ENCODE data around the gene CALM3. TPM values are rescaled to one million over a fixed set of nuclear protein-coding genes. Genes with fewer than 3 reads are reported as not detected.
A peak's percentile ranks its signal among the peaks of the same experiment; 100 is the strongest.

The CALM3 gene
- total and polyA plus RNA-seq, 2 experiments from 2014 or later, result 148 to 215 TPM

DNA sequence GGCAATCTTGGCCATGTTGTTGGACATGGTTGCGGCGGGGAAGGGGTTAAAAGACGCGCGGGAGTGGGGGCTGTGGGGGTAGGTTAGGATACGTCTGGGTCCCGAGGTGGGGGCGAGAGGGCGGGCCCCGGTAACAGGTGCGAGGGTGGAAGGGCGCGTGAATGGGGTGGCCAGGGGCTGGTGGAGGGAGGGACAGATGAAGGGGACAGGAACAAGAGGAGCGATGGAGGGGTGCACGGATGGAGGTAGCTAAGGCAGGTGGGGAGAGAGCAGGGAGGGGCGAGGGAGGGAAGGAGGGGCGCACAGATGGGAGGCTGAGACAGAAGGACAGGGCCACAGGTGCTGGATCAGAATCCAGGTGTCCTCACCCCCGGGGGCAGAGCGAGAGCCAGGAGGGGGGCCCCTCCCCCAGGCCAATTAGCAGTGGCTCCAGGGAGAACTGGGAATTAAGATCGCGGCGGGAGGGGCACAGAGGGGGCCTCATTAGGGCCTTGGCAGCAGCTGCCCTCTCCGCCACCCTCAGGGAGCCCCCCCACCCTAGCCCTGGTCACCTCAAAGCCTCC, 33.6 kb downstream of the CALM3 start:
- Mint-ChIP-seq H3K36me3 (ENCODE audit: low read depth) (no peaks in the 10 kb centered on the region), H3K4me3 (peak overlapping the region; percentile 79), H3K9me3 (no peaks in the 10 kb centered on the region), H3K4me1 (peaks cover 23% of the 10 kb centered on the region), H3K27me3 (ENCODE audit: insufficient read depth, low read depth, poor library complexity) (peaks cover 36% of the 10 kb centered on the region), H3K27ac (no peak overlapping the region)
- peak overlapping the region; percentile 96 for H3K4me2 ChIP-seq
- peak overlapping the region; percentile 87 for H3K4me3 ChIP-seq
- no peak overlapping the region for H3K27ac ChIP-seq (ENCODE audit: low read depth)
- peak; percentile 74 for DNase-seq (ENCODE audit: low spot score)
- TF ChIP-seq, protein P1, sequence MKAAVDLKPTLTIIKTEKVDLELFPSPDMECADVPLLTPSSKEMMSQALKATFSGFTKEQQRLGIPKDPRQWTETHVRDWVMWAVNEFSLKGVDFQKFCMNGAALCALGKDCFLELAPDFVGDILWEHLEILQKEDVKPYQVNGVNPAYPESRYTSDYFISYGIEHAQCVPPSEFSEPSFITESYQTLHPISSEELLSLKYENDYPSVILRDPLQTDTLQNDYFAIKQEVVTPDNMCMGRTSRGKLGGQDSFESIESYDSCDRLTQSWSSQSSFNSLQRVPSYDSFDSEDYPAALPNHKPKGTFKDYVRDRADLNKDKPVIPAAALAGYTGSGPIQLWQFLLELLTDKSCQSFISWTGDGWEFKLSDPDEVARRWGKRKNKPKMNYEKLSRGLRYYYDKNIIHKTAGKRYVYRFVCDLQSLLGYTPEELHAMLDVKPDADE (IDR thresholded peaks at IDR 0.05), result no peak
- TF ChIP-seq ZNF114 (CRISPR knock-in tag; IDR thresholded peaks at IDR 0.05) (no peak), STAT1 (IDR thresholded peaks at IDR 0.05; ENCODE audit: unreplicated experiment) (no peak), ZNF331 (CRISPR knock-in tag; IDR thresholded peaks at IDR 0.05; ENCODE audit: low read depth) (no peak), CREB1 (CRISPR knock-in tag; IDR thresholded peaks at IDR 0.05; ENCODE audit: low read depth) (no peak), JUNB (IDR thresholded peaks at IDR 0.05; ENCODE audit: unreplicated experiment) (no peak), EZH2 (IDR thresholded peaks at IDR 0.05; ENCODE audit: low read depth, unreplicated experiment) (no peak), EZH2phosphoT487 (IDR thresholded peaks at IDR 0.05; ENCODE audit: unreplicated experiment) (no peak), NANOG (IDR thresholded peaks at IDR 0.05; ENCODE audit: borderline replicate concordance) (no peak), POLR2AphosphoS5 (IDR thresholded peaks at IDR 0.05; ENCODE audit: low read depth) (no peak)
- TF ChIP-seq, protein P2, sequence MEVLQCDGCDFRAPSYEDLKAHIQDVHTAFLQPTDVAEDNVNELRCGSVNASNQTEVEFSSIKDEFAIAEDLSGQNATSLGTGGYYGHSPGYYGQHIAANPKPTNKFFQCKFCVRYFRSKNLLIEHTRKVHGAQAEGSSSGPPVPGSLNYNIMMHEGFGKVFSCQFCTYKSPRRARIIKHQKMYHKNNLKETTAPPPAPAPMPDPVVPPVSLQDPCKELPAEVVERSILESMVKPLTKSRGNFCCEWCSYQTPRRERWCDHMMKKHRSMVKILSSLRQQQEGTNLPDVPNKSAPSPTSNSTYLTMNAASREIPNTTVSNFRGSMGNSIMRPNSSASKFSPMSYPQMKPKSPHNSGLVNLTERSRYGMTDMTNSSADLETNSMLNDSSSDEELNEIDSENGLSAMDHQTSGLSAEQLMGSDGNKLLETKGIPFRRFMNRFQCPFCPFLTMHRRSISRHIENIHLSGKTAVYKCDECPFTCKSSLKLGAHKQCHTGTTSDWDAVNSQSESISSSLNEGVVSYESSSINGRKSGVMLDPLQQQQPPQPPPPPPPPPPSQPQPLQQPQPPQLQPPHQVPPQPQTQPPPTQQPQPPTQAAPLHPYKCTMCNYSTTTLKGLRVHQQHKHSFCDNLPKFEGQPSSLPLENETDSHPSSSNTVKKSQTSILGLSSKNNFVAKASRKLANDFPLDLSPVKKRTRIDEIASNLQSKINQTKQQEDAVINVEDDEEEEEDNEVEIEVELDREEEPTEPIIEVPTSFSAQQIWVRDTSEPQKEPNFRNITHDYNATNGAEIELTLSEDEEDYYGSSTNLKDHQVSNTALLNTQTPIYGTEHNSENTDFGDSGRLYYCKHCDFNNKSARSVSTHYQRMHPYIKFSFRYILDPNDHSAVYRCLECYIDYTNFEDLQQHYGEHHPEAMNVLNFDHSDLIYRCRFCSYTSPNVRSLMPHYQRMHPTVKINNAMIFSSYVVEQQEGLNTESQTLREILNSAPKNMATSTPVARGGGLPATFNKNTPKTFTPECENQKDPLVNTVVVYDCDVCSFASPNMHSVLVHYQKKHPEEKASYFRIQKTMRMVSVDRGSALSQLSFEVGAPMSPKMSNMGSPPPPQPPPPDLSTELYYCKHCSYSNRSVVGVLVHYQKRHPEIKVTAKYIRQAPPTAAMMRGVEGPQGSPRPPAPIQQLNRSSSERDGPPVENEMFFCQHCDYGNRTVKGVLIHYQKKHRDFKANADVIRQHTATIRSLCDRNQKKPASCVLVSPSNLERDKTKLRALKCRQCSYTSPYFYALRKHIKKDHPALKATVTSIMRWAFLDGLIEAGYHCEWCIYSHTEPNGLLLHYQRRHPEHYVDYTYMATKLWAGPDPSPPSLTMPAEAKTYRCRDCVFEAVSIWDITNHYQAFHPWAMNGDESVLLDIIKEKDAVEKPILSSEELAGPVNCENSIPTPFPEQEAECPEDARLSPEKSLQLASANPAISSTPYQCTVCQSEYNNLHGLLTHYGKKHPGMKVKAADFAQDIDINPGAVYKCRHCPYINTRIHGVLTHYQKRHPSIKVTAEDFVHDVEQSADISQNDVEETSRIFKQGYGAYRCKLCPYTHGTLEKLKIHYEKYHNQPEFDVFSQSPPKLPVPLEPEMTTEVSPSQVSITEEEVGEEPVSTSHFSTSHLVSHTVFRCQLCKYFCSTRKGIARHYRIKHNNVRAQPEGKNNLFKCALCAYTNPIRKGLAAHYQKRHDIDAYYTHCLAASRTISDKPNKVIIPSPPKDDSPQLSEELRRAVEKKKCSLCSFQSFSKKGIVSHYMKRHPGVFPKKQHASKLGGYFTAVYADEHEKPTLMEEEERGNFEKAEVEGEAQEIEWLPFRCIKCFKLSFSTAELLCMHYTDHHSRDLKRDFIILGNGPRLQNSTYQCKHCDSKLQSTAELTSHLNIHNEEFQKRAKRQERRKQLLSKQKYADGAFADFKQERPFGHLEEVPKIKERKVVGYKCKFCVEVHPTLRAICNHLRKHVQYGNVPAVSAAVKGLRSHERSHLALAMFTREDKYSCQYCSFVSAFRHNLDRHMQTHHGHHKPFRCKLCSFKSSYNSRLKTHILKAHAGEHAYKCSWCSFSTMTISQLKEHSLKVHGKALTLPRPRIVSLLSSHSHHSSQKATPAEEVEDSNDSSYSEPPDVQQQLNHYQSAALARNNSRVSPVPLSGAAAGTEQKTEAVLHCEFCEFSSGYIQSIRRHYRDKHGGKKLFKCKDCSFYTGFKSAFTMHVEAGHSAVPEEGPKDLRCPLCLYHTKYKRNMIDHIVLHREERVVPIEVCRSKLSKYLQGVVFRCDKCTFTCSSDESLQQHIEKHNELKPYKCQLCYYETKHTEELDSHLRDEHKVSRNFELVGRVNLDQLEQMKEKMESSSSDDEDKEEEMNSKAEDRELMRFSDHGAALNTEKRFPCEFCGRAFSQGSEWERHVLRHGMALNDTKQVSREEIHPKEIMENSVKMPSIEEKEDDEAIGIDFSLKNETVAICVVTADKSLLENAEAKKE (CRISPR knock-in tag; IDR thresholded peaks at IDR 0.05), result no peak
- TF ChIP-seq, protein P3, sequence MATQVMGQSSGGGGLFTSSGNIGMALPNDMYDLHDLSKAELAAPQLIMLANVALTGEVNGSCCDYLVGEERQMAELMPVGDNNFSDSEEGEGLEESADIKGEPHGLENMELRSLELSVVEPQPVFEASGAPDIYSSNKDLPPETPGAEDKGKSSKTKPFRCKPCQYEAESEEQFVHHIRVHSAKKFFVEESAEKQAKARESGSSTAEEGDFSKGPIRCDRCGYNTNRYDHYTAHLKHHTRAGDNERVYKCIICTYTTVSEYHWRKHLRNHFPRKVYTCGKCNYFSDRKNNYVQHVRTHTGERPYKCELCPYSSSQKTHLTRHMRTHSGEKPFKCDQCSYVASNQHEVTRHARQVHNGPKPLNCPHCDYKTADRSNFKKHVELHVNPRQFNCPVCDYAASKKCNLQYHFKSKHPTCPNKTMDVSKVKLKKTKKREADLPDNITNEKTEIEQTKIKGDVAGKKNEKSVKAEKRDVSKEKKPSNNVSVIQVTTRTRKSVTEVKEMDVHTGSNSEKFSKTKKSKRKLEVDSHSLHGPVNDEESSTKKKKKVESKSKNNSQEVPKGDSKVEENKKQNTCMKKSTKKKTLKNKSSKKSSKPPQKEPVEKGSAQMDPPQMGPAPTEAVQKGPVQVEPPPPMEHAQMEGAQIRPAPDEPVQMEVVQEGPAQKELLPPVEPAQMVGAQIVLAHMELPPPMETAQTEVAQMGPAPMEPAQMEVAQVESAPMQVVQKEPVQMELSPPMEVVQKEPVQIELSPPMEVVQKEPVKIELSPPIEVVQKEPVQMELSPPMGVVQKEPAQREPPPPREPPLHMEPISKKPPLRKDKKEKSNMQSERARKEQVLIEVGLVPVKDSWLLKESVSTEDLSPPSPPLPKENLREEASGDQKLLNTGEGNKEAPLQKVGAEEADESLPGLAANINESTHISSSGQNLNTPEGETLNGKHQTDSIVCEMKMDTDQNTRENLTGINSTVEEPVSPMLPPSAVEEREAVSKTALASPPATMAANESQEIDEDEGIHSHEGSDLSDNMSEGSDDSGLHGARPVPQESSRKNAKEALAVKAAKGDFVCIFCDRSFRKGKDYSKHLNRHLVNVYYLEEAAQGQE (IDR thresholded peaks at IDR 0.05; ENCODE audit: unreplicated experiment), result no peak
- TF ChIP-seq, protein P4, sequence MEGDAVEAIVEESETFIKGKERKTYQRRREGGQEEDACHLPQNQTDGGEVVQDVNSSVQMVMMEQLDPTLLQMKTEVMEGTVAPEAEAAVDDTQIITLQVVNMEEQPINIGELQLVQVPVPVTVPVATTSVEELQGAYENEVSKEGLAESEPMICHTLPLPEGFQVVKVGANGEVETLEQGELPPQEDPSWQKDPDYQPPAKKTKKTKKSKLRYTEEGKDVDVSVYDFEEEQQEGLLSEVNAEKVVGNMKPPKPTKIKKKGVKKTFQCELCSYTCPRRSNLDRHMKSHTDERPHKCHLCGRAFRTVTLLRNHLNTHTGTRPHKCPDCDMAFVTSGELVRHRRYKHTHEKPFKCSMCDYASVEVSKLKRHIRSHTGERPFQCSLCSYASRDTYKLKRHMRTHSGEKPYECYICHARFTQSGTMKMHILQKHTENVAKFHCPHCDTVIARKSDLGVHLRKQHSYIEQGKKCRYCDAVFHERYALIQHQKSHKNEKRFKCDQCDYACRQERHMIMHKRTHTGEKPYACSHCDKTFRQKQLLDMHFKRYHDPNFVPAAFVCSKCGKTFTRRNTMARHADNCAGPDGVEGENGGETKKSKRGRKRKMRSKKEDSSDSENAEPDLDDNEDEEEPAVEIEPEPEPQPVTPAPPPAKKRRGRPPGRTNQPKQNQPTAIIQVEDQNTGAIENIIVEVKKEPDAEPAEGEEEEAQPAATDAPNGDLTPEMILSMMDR (conservative IDR thresholded peaks at IDR 0.05; ENCODE audit: low read depth in 2 of 2), result no peak
- H3K4me1 ChIP-seq (ENCODE audit: insufficient read depth), result peaks cover 28% of the 10 kb centered on the region
- H3K9me2 ChIP-seq (ENCODE audit: insufficient read depth), result no peaks in the 10 kb centered on the region
- H3K27me3 ChIP-seq (ENCODE audit: insufficient read depth), result peaks cover 58% of the 10 kb centered on the region
- no peaks in the 10 kb centered on the region; the same call in 1 of the 2 replicates for H4K20me1 ChIP-seq (replicated peaks; ENCODE audit: insufficient read depth)
- H2AFZ ChIP-seq, result peak overlapping the region; percentile 96
- H3K79me2 ChIP-seq (replicated peaks; ENCODE audit: insufficient read depth), result no peaks in the 10 kb centered on the region
- no peaks in the 10 kb centered on the region for H3K36me3 ChIP-seq (ENCODE audit: insufficient read depth)
- peak; percentile 8 for ATAC-seq
- H3F3A ChIP-seq (replicated peaks; ENCODE audit: low read depth), result peaks cover 11% of the 10 kb centered on the region; the same call in 1 of the 2 replicates

All from GM23338 (cell line).